Type B pancreatic cell (in vitro differentiated cells): ENCODE measurements around the gene SMARCD1. TPM values are rescaled to one million over a fixed set of nuclear protein-coding genes. Genes with fewer than 3 reads are reported as not detected.
A peak's percentile ranks its signal among the peaks of the same experiment; 100 is the strongest.

Experiments used
- DNase-seq: peaks from one replicate; pipeline ENCODE4 v3.0.0; 2021; ENCODE audit warnings: mixed read lengths; ENCODE audit not compliant: unreplicated experiment; ENCODE audit errors: extremely low spot score
- H3K27ac Mint-ChIP-seq: 2 replicates; pipeline ENCODE4 v1.8.0; 2021; ENCODE audit warnings: mild to moderate bottlenecking, mixed read lengths
- H3K27me3 Mint-ChIP-seq: 2 replicates; pipeline ENCODE4 v1.8.0; 2021; ENCODE audit warnings: mixed read lengths
- H3K36me3 Mint-ChIP-seq: 2 replicates; pipeline ENCODE4 v1.8.0; 2021; ENCODE audit warnings: mixed read lengths
- H3K4me1 Mint-ChIP-seq: one replicate; pipeline ENCODE4 v1.8.0; 2021; ENCODE audit warnings: mixed read lengths; ENCODE audit not compliant: unreplicated experiment
- H3K4me3 Mint-ChIP-seq: 2 replicates; pipeline ENCODE4 v1.8.0; 2021; ENCODE audit warnings: mild to moderate bottlenecking, mixed read lengths
- H3K9me3 Mint-ChIP-seq: 2 replicates; pipeline ENCODE4 v1.8.0; 2021; ENCODE audit warnings: mixed read lengths
- total RNA-seq: library from RNA; stranded (reverse); gene quantifications from 2 replicates; pipeline ENCODE4 v1.2.1, GENCODE V29; 2021; ENCODE audit warnings: low replicate concordance
- TF ChIP-seq, protein P1 (sequence below): fragments of 200-600 bp; sonication (generic); conservative IDR thresholded peaks from 2 replicates; pipeline ENCODE4 v1.5.0; 2021; ENCODE audit warnings: antibody characterized with exemption, mild to moderate bottlenecking

The SMARCD1 gene
- total RNA-seq, 1 donor from 2014 or later = 100 TPM

DNA sequence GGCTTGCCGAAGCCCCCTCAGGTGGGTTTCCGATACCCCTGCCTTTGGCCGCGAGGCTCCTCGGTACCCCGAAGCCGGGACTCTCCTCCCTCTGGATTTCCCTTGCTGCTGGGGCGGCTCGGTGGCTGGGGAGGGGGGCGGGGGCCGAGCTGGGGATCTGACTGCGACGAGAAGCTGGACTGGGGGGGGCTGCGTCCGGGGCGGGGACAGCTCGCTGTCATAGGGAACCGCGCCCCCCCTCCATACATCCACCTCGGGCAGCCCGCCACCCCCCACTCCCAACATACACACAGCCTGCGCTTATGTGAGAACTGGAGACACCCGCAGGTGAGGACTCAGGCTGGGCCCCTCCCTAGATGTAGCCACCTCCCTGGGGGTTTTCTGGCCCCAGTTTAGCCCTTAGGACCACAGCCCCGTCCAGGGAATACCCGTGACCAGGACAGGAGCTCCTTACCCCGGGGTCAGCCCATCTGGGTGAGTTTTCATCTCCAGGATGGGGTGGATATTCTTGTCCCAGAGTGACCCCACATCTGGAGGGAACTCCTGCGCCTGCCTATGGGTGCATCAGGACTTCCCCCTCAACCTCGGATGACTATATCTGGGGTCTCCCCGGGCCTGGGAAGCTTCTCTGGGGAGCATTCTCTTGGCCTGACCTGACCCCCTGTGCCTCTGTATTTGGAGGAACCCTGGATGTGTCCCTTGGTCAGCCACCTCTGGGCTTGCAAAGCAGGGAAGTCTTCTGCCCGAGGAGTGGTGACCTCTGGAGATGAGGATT lies 27.1 kb upstream of the SMARCD1 start:
- Mint-ChIP-seq H3K27me3 (peaks cover 55% of the 10 kb centered on the region), H3K4me3 (peak overlapping the region; percentile 75), H3K27ac (no peak overlapping the region), H3K4me1 (peaks cover 18% of the 10 kb centered on the region), H3K9me3 (no peaks in the 10 kb centered on the region), H3K36me3 (peaks cover 7% of the 10 kb centered on the region)
- no peak for DNase-seq
- TF ChIP-seq, protein P1, sequence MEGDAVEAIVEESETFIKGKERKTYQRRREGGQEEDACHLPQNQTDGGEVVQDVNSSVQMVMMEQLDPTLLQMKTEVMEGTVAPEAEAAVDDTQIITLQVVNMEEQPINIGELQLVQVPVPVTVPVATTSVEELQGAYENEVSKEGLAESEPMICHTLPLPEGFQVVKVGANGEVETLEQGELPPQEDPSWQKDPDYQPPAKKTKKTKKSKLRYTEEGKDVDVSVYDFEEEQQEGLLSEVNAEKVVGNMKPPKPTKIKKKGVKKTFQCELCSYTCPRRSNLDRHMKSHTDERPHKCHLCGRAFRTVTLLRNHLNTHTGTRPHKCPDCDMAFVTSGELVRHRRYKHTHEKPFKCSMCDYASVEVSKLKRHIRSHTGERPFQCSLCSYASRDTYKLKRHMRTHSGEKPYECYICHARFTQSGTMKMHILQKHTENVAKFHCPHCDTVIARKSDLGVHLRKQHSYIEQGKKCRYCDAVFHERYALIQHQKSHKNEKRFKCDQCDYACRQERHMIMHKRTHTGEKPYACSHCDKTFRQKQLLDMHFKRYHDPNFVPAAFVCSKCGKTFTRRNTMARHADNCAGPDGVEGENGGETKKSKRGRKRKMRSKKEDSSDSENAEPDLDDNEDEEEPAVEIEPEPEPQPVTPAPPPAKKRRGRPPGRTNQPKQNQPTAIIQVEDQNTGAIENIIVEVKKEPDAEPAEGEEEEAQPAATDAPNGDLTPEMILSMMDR = no peak

DNA sequence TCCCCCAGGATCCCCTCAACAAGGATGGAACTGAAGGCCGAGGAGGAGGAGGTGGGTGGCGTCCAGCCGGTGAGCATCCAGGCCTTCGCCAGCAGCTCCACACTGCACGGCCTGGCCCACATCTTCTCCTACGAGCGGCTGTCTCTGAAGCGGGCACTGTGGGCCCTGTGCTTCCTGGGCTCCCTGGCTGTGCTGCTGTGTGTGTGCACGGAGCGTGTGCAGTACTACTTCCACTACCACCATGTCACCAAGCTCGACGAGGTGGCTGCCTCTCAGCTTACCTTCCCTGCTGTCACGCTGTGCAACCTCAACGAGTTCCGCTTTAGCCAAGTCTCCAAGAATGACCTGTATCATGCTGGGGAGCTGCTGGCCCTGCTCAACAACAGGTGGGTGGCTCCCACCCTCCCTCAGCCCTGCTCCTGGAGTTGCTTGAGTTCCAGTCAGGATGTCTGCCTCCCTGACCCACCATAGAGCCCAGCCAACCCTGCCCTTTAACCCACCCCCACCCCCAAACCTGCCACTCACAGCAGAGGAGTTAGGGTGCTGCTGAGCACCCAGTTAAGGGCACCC lies 26.3 kb upstream of the SMARCD1 start:
- peaks cover 47% of the 10 kb centered on the region for H3K27me3 Mint-ChIP-seq
- peaks cover 7% of the 10 kb centered on the region for H3K36me3 Mint-ChIP-seq
- peaks cover 18% of the 10 kb centered on the region for H3K4me1 Mint-ChIP-seq
- TF ChIP-seq, protein P1 = no peak
- peak overlapping the region; percentile 75 for H3K4me3 Mint-ChIP-seq
- H3K9me3 Mint-ChIP-seq = no peaks in the 10 kb centered on the region
- DNase-seq = peak; percentile 52
- no peak overlapping the region for H3K27ac Mint-ChIP-seq

DNA sequence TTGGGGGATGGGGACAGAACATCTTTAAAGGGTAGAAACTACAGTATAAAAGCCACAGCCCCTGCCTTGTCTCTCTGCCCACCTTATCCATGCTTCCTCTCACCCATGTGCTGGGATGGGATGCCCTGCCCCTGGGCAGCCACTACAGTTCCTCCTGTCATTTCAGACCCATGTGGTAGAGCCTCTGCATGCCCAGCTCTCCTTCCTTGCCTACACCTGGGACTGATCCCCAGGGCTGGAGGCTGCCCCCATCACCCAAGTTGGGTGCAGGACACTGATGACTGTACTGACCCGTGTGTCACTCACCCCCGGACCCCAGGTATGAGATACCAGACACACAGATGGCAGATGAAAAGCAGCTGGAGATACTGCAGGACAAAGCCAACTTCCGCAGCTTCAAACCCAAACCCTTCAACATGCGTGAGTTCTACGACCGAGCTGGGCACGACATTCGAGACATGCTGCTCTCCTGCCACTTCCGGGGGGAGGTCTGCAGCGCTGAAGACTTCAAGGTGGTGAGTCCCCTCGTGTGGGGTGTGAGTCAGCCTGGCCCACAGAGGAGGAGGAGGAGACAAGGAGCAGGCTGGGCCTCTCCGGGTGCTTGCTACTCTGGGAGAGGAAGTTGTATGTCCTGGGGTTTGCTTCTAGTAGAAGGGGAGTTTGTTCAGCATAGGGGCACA lies 25.6 kb upstream of the SMARCD1 start:
- no peak for DNase-seq
- Mint-ChIP-seq H3K4me1 (peaks cover 18% of the 10 kb centered on the region), H3K9me3 (no peaks in the 10 kb centered on the region), H3K27me3 (peaks cover 48% of the 10 kb centered on the region), H3K4me3 (peak overlapping the region; percentile 71), H3K27ac (peak overlapping the region; percentile 41), H3K36me3 (peaks cover 7% of the 10 kb centered on the region)
- TF ChIP-seq, protein P1 = no peak

DNA sequence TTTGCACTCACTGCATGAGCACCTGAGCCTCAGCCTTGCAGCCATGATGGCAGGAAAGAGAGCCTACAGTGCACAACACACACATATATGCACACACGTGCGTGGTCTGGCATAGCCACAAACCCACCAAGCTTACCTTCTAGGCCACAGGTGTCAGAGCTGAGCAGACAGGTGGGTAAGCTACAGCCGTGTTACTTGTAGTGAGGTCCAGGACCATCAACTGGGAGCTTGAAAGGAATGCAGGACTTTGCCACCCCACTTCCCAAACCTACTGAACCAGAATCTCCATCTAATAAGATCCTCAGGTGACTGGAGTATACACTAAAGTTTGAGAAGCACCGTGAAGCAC lies 25.0 kb upstream of the SMARCD1 start:
- peaks cover 48% of the 10 kb centered on the region for H3K27me3 Mint-ChIP-seq
- peak overlapping the region; percentile 60 for H3K4me3 Mint-ChIP-seq
- DNase-seq = no peak
- H3K27ac Mint-ChIP-seq = peak overlapping the region; percentile 41
- H3K4me1 Mint-ChIP-seq = peaks cover 18% of the 10 kb centered on the region
- no peaks in the 10 kb centered on the region for H3K9me3 Mint-ChIP-seq
- TF ChIP-seq, protein P1 = no peak
- peaks cover 7% of the 10 kb centered on the region for H3K36me3 Mint-ChIP-seq

DNA sequence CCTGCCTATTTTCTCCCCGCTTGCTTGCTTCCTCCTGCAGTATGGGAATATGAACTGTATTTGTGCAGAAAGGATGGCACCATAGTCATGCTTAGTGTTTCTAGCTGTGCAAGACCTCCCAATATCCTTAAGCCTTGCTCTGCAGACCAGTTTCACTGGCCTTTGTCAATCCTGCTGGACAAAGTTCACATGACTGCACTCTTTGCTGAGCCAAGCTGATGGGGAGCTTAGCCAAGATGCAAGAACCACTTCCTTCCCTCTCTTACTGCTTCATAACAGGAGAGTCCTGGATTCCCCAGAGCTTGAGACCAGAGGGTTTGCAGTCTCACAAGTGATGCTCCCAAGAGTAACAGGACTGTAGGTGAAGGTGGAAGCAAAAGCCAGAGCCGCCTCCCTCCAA lies 24.0 kb upstream of the SMARCD1 start:
- peaks cover 7% of the 10 kb centered on the region for H3K36me3 Mint-ChIP-seq
- DNase-seq = no peak
- peak overlapping the region; percentile 22 for H3K4me3 Mint-ChIP-seq
- no peaks in the 10 kb centered on the region for H3K9me3 Mint-ChIP-seq
- H3K4me1 Mint-ChIP-seq = peaks cover 11% of the 10 kb centered on the region
- H3K27ac Mint-ChIP-seq = no peak overlapping the region
- peaks cover 39% of the 10 kb centered on the region for H3K27me3 Mint-ChIP-seq
- TF ChIP-seq, protein P1 = no peak
